ENCODE results near the gene SCRN1.

SCRN1 gene

GRCh38 chr7:29991937-29992336, 2.3 kb upstream of the SCRN1 start:
- no peak for TF ChIP-seq CTCF (IDR thresholded peaks at IDR 0.05; ENCODE audit: low read length, missing control alignments)

GRCh38 chr7:29990931-29991330, 1.3 kb upstream of the SCRN1 start:
- H3K4me3 ChIP-seq (replicated peaks; ENCODE audit: low read depth, low read length) = no peak overlapping the region
- TF ChIP-seq CTCF (IDR thresholded peaks at IDR 0.05; ENCODE audit: low read length, missing control alignments) = no peak
- DNase-seq (ENCODE audit: low read depth) = no peak

More at GRCh38 chr7:29991937-29992336, 2.3 kb upstream of the SCRN1 start:
- no peak overlapping the region for H3K4me3 ChIP-seq (replicated peaks; ENCODE audit: low read depth, low read length)
- DNase-seq (ENCODE audit: low read depth) = no peak

GRCh38 chr7:29988424-29989256, 961 bp downstream of the SCRN1 start:
- no peak for TF ChIP-seq CTCF (IDR thresholded peaks at IDR 0.05; ENCODE audit: low read length, missing control alignments)
- peak overlapping the region; percentile 85 for H3K4me3 ChIP-seq (replicated peaks; ENCODE audit: low read depth, low read length)
- peak; percentile 79 for DNase-seq (ENCODE audit: low read depth)

- peak overlapping the region; percentile 85 for H3K4me3 ChIP-seq (replicated peaks; ENCODE audit: low read depth, low read length)
- no peak for TF ChIP-seq CTCF (IDR thresholded peaks at IDR 0.05; ENCODE audit: low read length, missing control alignments)
- peak; percentile 93 for DNase-seq (ENCODE audit: low read depth)
Observed at GRCh38 chr7:29987811-29988317, 1.7 kb downstream of the SCRN1 start.

- DNase-seq (ENCODE audit: low read depth) = peak; percentile 34
- no peak for TF ChIP-seq CTCF (IDR thresholded peaks at IDR 0.05; ENCODE audit: low read length, missing control alignments)
- H3K4me3 ChIP-seq (replicated peaks; ENCODE audit: low read depth, low read length) = peak overlapping the region; percentile 85
Observed at GRCh38 chr7:29987083-29987482, 2.5 kb downstream of the SCRN1 start.

GRCh38 chr7:29980151-29980550, 9.4 kb downstream of the SCRN1 start:
- no peak for DNase-seq (ENCODE audit: low read depth)
- no peak for TF ChIP-seq CTCF (IDR thresholded peaks at IDR 0.05; ENCODE audit: low read length, missing control alignments)
- H3K4me3 ChIP-seq (replicated peaks; ENCODE audit: low read depth, low read length) = no peak overlapping the region

All from fibroblast of pulmonary artery (primary cell).